ENCODE data around the gene NDUFB10. TPM values are rescaled to one million over a fixed set of nuclear protein-coding genes. Genes with fewer than 3 reads are reported as not detected.
"Not testable (repeated sequence)": the region's sequence is repeated elsewhere in the genome, so short reads cannot be mapped to it uniquely, and the experiment has no call there.

Gene NDUFB10
- 145 TPM for polyA plus RNA-seq (ENCODE audit: insufficient read length)

DNA sequence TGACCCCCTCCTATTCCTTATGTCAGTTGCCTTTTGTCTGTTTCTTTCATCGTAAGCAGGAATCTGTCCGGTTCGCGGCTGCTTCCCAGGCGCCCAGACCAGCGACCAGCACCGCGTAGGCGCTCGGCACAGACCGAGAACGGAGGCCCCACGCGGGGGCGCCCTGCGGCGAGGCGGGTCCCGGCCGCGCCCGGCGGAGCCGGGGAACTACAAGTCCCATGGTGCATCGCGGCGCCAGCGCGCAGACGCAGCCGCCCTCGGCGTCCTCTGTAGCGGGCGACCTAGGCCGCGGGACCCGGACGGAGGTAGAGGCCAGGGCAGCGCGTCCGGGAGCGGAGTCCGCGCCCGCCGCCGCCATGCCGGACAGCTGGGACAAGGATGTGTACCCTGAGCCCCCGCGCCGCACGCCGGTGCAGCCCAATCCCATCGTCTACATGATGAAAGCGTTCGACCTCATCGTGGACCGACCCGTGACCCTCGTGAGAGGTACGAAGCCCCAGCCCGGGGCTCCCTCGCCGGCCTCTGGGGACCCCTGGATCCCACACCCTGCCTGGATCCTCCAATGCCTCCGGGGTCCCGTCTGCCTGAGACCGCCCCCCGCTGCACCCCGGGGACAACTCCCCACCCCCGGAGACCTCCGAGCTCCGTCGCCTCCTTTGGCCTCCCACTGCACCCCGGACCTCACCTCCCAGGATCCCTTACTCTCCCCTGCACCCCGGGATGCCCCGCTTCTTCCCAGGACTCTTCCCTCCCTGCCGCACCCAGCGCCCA, at the start of gene NDUFB10:
TSS of gene NDUFB10 (plus strand) at position 270 of the 771 bp plus-strand sequence. CDS start at position 357, 87 bp downstream.
- peak; percentile 94 for DNase-seq

DNA sequence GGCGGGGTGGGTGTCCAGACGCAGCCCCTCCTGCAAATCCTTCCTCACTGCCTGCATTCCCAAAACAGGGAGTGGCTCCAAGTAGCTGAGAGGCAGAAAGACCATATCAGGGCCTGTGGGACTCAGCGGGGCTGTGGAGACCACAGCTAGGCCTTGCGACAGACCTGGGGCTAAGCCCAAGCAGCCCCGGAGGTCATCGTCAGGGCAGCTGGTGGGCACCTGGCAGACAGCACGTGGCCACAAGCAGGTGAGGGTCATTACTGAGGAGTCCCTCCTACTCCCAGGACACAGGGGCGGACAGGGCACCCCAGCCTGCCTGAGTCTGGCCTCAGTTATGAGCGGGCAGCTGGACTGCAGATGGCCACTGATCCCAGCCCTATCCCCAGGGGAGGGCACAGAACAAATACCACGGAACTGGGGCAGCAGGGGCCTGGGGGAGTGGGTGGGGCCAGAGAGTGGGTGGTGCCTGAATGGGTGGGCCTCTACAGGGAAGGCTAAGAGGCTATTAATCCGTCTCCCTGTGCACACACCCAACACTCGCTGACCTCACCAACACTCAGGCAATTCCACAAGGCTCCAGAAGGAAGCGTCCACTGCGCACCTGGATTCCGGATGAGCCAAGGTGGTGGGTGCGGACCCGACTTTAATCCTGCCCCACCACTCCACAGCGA, 49.6 kb upstream of the NDUFB10 start:
- no peak for DNase-seq

DNA sequence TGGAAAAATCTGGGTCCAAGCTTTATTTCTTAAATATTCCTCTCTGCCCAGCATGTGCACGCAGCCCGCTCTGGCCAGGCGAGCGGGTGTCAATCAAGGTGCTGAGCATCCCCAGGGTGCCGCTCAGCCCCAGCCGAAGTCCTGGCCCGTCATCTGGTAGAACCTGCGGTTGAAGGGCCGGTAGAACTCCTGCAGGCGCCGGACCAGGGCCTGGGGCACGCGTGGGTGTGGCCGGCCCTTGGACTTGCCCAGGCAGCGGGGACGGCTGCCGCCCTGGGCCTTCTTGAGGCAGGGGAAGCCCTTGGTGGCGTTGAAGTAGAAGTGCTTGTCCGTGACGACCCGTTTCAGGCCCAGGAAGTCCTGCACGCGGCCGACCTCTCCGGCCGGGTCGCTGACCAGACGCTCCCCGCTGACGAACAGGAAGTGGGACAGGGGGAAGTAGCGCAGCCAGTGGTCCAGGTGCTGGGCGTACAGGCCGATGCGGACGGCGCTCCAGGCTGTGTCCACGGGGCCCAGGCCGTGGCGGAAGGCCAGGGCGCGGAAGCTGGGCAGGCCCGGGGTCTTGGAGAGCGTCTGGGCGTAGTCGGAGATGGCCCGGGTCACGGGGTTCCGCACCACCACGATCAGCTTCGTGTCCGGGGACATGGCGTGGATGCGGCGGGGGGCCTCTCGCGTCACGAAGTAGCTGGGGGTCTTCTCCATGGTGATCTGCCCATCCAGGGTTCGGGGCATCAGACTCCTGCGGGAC, 47.7 kb upstream of the NDUFB10 start:
- no peak for DNase-seq

DNA sequence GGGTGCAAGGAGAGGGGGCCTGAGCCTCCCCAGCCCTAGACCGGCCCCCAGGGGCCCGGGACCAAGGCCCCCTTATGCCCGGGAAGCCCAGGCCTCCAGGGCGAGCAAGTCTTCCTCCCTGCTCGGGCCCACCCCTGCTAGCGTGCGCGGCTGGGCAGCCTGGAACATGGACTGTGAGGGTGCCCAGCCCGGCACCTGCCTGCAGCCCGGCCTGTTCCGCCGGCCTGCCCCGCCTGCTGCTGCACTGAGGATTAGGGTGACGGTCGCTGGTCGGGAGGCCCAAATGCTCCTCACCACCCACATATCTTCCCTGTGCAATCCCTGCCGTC, 47.2 kb upstream of the NDUFB10 start:
- DNase-seq = no peak

DNA sequence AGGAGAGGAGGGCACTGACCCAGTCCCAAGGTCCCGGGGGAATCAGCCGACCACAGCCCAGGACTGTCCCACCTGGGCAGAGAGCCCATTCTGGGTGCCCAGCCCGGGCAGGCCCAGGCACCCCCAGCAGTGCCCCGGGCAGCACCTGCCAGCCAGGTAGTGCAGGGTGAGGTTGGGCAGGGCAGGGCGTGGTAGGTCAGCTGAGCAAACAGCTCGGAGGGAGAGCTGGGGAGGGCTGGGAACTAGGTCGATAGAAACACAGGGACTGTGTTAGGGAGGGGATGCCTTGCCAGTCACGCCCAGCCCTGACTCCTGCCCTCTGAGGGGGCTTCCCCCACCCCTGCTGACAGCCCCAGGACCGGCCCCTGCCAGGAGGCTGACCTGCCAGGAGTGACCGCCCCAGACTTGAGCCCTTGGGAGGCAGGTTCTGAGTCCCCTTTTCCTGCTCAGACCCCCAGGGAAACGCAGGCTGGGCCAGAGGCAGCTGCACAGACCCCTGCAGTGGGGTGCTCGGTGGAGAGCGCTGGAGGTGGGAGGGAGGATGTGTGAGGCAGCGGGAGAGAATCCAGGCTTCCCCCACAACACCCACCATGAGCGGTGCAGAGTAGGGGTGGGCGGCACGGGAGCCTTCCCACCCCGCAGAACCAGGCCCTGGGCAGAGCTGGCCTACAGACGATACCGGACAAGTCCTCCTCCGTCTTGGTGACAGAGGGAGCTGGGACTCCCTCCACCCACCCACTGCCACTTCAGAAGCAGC, 45.8 kb upstream of the NDUFB10 start:
- no peak for DNase-seq

DNA sequence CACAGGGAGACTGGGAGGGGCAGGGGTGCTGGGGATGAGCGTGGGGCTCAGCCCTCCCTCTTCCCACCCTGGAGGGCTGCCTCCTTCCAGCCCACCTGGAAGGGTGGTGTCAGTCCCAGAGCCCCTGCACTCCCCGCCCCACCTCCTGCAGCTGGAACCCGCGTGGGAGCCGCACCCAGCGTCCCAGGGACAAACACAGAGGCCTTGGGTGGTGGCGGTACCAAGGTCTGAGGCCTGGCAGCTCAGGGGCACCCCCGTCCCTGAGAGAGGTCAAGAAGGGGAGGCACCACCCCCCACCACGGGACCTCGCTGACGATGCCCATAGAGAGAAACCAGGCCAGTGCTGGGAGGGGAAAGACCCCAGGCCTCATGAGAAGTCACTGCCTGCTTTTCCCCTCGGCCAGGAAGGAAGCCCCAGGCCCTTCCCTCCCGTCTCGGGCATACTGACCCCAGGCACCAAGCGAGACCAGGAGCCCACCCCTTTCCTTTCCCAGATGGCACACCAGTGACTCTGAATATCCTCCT, 45.2 kb upstream of the NDUFB10 start:
- DNase-seq = no peak

DNA sequence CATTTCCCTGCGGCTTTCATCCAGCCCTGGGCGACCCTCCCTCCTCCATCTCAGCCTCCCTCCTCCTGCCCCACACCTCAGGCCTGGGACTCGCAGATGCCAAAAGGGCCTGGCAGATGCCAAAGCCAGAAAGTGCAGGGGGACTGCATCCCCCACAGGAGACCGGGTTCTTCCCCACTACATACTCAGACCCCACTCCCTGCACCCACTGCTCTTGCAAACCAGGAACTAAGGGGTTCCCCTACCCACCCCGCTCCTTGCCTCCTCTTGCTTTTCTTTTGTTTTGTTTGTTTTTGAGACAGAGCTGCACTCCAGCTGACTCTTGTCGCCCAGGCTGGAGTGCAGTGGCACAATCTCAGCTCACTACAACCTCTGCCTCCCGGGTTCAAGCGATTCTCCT, 44.4 kb upstream of the NDUFB10 start:
- no peak for DNase-seq

DNA sequence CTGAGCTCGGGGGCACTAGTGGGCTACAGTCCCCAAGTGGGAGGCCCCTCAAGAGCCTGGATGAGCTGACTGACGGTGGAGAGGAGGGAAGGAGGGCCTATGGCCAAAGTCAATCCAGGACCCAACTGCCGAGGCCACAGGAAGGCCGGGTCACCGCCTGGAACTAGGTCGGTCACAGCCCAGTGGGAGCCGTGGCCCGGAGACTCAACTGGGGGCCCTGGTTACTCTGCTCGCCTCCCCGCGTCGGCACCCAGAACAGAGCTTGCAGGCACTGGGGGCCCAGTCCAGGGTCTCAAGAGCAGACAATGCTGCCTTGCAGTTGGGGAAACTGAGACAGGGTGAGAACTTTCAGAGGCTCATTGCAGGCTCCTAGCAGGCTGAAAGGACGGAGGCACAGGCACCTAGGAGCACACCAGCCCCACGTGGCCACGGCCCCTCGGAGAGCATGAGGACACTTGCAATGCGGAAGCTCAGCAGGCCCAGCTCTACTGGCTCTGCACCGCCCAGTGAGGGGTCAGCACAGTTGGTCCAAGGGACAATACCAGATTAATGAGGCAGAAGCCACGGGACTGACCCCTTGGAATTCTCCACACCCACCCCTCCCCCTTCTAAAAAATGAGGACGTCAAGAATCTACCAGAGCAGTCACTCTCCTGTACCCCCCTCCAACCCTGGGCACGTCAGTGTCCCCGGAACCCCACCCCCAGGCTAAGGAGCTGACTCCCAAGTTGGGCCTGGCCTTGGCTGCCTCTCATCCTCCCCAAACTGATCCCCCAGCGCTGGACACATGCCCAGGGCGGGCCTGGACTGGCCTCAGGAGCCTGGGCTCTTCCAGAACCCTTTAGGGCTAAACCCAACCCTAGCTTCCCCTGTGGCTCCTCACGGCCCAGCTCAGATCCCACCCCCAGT, 43.4 kb upstream of the NDUFB10 start:
- no peak for DNase-seq

DNA sequence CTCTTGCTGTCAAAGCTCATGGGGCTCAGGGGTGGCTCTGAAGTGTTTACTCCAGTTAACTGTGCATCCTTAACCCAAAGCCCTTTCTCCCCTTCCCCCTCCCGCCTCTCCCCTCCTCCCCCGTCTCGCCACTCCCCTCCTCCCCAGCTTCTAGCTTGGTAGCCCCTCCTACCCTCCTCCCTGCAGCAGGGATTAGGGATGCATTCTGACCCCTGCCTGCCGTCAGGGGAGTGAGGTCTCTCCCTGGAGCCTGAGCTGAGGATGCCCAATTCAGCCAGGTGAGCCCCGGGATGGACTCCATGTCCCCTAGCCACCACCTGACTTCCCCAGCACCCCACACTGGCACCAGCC, 42.7 kb upstream of the NDUFB10 start:
- DNase-seq = no peak

DNA sequence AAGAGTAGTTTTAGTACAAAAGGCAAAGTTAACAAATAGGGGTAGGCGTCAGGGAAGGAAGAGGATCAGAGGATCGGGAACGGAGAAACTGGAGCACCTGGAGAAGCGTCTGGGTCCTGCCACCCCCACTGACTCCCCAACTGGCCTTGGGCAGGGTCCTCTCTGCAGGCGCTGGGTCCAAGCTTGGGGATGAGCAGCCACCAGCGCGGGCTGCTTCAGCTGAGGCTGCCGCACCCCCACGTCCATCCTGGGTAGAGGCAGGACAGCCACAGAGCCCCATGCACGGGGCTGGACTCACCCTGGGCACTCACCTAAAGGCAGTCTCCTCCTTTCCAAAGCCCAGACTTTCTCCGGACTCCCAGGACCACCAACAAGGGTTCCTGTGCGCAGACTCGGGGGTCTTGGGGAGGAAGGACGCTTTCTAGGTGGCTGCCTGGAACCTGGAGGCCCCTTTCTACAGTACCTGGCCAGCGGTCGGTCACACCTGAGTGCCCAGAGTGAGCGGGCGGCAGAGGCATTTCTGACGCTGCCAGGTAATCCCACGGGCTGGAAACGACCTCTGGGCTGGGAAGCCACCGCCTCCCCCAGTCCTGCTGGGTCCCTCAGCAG, 42.2 kb upstream of the NDUFB10 start:
- no peak for DNase-seq

DNA sequence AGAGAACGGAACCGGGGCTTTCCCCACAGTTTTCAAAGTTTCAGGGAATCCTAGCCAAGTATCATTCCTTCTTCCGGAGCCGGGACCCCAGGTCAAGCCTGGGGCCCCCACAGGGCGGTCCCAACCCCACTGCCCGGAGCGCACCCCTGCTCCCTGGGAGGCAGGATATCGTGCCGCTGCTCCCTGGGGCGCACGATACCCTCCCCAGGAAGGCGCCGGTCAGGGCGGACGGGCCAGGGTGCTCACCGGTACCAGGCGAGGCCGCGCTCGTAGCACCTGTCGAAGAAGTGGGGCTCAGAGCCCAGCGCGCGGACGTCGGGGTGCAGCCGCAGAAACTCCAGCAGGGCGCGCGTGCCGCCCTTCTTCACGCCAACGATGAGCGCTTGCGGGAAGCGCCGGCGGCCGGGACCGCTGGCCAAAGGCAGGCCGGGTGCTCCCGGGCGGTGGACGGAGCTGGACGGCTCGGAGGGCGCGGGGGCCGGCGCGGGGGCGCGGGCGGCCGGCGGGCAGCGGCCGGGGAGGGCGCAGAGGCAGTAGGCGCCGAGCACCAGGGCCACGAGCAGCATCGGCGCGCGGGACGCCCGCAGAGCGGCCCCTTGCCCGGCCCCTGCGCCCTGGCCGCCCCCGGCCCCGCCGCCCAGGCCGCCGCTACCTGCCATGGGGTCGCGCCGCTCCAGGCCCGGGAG, 41.5 kb upstream of the NDUFB10 start:
- DNase-seq = no peak

DNA sequence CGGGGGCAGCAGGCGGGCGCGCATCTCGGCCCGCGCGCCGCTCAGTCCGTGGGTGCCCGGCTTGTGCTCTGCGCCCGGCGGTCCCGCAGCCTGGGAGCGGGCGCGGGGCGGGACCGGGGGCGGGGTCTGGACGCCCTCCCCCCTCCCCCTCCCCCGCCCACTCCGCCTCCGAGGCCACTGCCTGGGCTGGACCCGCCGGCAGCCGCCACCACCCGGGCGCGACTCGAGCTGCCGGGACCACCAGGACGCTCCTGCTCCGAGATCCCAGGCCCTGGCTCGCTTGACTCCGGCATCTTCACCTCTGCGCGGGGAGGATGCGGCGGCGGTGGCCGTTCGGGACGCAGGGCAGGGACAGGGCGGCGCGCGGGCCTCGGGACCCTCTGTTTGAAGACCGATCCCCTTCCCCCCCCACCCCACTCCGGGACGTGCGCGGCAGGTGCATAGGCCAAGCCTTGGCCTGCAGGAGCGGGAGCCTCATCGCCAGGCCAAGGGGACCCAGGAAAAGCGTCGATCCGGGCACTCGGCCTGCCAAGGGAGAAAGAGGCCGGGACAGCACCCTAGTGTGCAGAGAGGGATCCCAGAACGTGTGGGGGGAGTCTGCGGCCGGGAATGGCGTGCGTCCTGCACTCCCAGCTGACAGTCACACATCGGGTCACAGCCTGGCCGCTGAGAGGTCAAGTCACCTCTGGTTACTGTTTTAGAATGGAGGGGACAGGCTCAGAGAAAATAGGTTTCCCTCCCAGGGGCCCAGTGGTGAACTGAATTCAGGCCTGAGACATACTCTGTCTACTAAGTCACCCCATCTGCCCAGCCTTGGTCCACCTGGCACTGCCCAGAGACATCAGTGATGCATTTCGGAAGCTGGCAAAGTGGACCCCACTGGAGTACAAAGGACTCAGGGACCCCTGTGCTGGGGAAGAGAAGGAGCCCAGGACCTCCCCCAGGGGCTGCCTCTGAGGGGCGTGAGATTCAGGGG, 40.7 kb upstream of the NDUFB10 start, which contains the start of gene HS3ST6:
TSS of gene HS3ST6 (minus strand) at position 65 of the 976 bp plus-strand sequence. CDS start 92 bp downstream, outside the sequence.
- DNase-seq = no peak

DNA sequence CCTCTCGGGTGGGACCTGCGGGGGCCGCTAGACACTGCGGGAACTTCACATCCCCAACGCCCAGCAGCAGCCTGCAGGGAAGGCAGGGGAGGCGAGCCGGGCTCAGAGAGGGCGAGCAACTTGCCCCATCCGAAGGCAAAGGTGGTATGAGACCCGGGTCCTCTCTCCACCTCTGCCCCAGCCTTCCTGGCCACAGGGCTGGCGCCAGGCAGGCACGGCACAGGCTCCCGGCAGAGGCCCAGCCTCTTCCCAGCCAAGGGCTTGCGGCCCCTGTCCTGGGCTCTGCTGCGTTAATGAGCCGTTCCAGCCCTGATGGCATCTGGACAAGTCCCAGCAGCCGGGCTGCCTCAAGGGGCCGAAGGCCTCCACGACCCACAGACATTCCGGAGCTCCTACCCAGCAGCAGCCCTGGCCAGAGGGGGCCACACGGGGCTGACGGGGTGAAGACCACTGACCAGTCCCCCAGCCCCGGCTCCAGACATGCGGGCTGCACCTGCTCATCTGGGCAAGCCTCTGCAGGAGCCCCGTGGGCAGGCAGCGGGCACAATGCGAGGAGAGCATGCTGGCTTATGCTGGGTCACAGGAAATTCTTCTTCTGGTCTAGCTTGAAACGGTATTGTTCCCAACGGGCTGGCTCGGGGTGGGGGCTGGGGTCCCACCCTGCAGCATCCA, 39.9 kb upstream of the NDUFB10 start:
- no peak for DNase-seq

DNA sequence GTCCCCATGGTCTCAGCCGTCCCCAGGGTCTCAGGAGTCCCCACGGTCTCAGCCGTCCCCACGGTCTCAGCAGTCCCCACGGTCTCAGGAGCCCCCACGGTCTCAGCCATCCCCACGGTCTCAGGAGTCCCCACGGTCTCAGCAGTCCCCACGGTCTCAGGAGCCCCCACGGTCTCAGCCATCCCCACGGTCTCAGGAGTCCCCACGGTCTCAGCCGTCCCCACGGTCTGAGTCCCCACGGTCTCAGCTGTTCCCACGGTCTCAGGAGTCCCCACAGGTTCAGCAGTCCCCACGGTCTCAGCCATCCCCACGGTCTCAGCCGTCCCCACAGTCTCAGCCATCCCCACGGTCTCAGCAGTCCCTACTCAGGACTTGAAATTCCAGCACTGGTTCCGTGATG, 39.2 kb upstream of the NDUFB10 start:
- DNase-seq = not testable (repeated sequence)

DNA sequence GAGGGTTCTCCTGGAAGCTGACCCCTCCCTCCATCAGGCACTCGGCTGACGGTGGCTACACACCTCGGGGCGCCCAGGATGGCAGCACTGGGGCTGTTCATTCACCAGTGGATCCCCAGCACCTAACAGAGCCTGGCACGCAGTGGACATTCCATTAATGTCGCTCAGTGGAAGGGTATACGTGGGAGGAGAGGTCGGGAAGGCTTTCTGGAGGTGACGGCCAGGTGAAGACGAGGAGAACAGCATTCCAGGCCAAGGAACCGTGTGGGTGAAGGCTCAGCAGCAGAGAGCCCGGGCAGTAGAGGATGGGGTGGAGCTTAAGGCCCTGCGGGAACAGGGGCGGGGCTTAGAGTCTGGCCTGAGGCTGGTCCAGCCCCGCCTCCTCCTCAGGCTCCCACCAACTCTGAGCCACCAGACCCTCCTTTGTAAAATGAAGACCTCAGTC, 38.6 kb upstream of the NDUFB10 start:
- DNase-seq = no peak

DNA sequence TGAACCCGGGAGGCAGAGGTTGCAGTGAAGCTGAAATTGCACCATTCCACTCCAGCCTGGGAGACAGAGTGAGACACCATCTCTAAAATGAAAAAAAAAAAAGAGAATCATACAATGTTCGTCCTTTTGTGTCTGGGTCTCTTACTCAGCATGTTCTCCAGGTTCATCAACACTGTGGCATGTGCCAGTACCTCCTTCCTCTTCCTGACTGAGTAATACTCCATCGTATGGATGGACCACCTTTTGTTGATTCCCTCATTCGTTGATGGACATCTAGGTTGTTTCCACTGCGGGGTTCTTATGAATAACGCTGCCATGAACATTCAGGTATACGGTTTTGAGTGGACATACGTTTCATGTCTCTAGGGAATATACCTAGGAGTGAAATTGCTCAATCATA, 37.0 kb upstream of the NDUFB10 start:
- DNase-seq = no peak

DNA sequence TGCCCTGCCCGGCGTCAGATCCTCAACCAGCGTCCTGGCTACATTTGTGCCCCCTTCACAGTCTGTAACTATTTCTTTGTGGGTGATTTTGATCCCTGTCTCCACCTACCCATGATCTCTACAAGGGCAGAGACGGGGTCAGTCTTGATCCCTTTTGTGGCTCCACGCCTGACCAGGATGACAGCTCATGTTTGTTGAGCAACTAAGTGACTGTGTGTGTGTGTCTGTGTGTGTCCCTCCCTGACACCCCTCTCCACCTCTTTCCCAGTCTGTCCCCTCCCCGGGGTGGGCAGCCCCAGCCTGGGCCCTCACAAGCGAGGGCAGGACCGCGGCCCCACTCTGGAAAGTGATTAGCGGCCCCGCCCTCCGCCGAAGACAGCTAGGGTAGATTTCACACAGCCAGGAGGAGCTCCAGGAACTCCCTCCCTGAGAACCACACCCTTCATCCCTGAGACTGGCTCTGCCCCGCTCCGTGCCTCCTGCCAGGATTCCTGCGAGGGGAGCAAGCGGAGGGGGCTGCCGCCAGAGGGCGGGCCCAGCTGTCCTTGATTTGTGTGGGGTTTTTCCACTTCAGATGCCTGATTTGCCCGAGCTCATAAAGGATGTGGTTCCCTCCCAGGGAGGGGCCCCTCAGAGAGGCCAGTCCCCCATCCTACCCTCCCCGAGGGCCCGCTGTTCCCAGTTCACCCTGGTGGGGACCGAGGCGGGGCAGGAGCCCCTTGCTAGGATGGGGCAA, 35.9 kb upstream of the NDUFB10 start:
- DNase-seq = no peak

DNA sequence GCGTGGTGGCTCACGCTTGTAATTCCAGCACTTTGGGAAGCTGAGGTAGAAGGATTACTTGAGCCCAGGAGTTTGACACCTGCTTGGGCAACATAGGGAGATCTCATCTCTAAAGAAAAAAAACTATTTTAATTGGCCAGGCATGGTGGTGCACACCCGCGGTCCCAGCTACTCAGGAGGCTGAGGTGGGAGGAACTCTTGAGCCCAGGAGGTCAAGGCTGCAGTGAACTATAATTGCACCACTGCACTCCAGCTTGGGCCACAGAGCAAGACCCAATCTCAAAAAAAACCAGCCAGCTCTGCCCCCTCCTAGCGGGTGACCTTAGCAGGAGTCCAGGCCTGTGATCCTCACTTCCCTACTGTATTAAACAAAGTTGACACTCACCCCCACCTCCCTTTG, 35.2 kb upstream of the NDUFB10 start:
- no peak for DNase-seq
